SH-SY5Y (cell line): ENCODE results near the gene FBXW7.

Source experiments
- GATA2 ChIP-seq: IDR thresholded peaks from 2 replicates; pipeline ENCODE4 v1.6.1; 2011; ENCODE audit warnings: mild to moderate bottlenecking, low read depth, low read length
- GATA3 ChIP-seq: IDR thresholded peaks from 2 replicates; pipeline ENCODE4 v1.6.1; 2011; ENCODE audit warnings: low read depth, mild to moderate bottlenecking, low read length, moderate library complexity

- no peak for TF ChIP-seq GATA2
- no peak for TF ChIP-seq GATA3
Measured at GRCh38 chr4:152500275-152500674, 35.6 kb downstream of the FBXW7 start.
